Posterior vena cava (tissue), 2 donors: ENCODE data around the gene STK38. TPM values are rescaled to one million over a fixed set of nuclear protein-coding genes. Genes with fewer than 3 reads are reported as not detected.
"Not testable (repeated sequence)": the region's sequence is repeated elsewhere in the genome, so short reads cannot be mapped to it uniquely, and the experiment has no call there.

Experiments
- DNase-seq: peaks from one replicate; pipeline ENCODE4 v3.0.0-alpha.2; 2020; ENCODE audit warnings: low spot score
- intact Hi-C, 2 donors: fragments of 100-400 bp; cut with DNase I; formaldehyde crosslinking; loops; one replicate each; pipeline versions ENCODE4 v1.14.1 to v1.14.2; 2022 to 2023
- long read RNA-seq, 2 donors: library from polyadenylated mRNA; unstranded; transcript quantifications; one replicate each; pipeline ENCODE4 v2.0.0, GENCODE V29; 2020 to 2021
- total RNA-seq, 2 donors: library from RNA; stranded (reverse); fragmentation: NEBNext Ultra II Directional; extraction: Animal tissue kit (Norgen Biotek cat#: 25700); gene quantifications; one replicate each; pipeline ENCODE4 v1.2.1, GENCODE V29; 2021
- donor health status: DM: yes; HTN: yes; CAD: no.
- donor health status: DM: yes; HTN: yes; CAD: no.

Gene STK38
- 10 to 100 TPM; 32.1 to 32.7 TPM for total RNA-seq
- long read RNA-seq, donor 1, transcript STK38-201 (14 exons, 3,576 nt) = major isoform, 10 of 25 reads
- long read RNA-seq, donor 1, partial matches to known transcripts = 6 of 25 reads
- long read RNA-seq, donor 1, other reads (novel, unspliced or antisense) = 9 of 25 reads
- long read RNA-seq, donor 2, partial matches to known transcripts = 4 of 34 reads
- long read RNA-seq, donor 2, other reads (novel, unspliced or antisense) = 26 of 34 reads

DNA sequence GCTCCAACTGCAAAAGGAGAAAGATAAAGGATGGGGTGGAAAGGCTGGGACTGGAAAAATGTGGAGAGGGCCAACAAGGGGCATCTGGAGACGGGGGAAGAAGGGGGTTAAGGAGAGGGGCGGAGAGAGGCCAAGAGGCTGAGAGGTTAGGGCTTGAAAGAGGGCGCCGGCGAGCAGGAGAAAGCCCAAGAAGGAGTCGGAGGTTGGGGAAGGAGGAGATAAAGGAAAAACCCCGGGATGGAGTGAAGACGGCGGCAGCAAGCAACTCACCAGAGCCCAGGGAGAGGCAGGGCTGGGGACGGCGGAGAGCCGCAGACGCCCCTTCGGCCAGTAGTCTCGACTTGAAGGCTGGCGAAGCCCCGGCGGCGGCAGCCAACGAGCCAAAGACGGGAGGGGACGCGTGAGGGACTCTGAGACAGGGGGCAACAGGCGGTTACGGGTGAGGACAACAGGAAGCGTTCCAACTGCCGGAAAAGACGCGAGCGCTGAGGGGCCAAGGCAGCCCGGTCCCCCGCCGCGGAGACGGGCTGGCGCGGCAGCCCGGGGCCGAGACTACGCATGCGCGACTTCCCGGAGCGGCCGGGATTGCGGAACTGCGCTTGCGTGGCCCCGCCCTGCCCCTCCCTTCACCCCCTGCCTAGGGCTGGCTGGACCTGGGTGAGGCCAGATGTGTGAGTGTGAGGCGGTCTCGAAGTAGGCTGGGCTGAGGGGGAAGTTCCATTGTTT lies at the start of gene STK38:
Gene STK38 (minus strand): TSS at position 560 of the 726 bp plus-strand sequence. CDS start 7,277 bp downstream, outside the sequence.
- peak; percentile 98 for DNase-seq
- intact Hi-C loops = loop anchor here in 1 of 2 donors (5.0 kb wide), 1 partner anchor 50 kb away; no protein-coding TSS in a partner anchor

GRCh38 chr6:36596356-36596755 lies 49.1 kb upstream of the STK38 start:
- no peak for DNase-seq
- intact Hi-C loops = loop anchor here in 1 of 2 donors (5.0 kb wide), 1 partner anchor 49 kb away; the partner anchor contains the start of gene STK38

DNA sequence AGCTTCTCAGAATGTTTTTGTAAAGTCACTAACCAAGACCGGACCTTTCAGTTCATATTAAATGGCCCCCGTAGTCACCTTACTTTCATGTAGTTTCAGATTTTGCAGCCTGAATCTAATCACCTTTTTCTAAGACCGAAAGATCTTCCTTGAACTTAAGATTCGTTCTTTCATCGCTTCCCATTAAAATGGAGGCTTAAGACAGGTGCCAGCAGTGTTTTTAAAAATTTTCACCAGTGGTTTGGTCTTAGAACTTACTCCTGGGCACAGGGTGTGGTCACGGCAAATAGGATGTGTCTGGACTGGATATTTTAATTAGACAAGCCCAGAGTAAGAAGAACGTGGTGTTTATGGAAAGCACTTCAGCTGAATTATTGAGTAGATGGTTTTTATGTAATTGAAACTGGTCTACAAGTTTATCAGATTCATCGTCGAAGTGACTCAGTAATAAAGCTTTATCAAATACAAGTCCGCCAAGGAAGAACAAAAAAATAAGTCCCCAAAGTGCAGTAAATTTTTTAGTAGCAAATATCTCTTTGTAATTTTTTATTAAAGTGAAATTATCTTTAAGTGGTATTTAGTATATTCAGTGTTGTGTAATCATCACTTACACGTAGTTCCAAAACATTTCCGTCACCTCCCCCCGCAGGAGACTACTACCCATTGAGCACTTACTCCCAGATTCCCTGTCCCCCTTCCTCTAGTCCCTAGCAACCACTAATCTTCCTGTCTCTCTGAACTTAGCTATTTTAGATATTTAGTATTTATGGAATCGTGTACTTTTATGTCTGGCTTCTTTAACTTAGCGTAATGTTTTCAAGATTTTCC lies 47.8 kb upstream of the STK38 start:
- intact Hi-C loops = loop anchor here in 1 of 2 donors (5.0 kb wide), 1 partner anchor 48 kb away; the partner anchor contains the start of gene STK38
- no peak for DNase-seq

GRCh38 chr6:36594029-36594815 lies 46.9 kb upstream of the STK38 start, which contains the start of gene SRSF3:
SRSF3 (plus strand) TSS chr6:36594362; CDS start chr6:36596763, 2,401 bp downstream.
- DNase-seq = peak; percentile 99
- intact Hi-C loops = no loop called here

GRCh38 chr6:36593569-36594028 lies 46.3 kb upstream of the STK38 start:
- peak; percentile 83 for DNase-seq
- intact Hi-C loops = no loop called here

- DNase-seq = no peak
- intact Hi-C loops = no loop called here
Observed at GRCh38 chr6:36592221-36592655, 45.0 kb upstream of the STK38 start.

- intact Hi-C loops = no loop called here
- DNase-seq = no peak
Observed at GRCh38 chr6:36590237-36590636, 43.0 kb upstream of the STK38 start.

DNA sequence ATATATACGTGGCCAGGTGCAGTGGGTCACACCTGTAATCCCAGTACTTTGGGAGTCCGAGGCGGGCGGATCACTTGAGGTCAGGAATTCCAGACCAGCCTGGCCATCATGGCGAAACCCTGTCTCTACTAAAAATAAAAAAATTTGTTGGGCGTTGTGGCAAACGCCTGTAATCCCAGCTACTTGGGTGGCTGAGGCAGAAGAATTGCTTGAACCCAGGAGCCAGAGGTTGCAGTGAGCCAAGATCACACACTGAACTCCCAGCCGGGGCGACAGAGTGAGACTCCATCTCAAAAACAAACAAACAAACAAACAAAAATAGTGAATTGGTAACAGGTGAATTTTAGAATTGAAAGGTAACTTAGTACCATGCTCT lies 41.7 kb upstream of the STK38 start:
- DNase-seq, intact Hi-C loops: not testable (repeated sequence)

DNA sequence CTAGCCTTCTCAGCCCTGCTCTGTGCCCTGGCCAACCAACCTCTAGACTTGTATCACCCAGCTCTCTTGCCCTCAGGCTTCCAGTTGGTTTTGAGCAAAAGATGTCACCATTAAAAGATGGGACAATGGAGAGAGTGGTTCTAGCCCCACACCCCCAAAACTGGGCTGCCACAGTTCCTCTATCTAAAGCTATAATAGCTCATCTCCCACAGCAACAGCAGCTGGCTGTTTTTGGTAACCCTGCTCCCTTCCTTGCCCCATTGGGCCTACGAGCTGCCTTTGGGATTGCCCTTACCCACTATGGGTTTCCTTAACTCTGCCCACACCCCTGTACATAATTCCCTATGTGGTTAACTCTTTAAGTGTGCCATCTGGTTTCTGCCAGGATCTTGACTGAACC lies 39.3 kb upstream of the STK38 start:
- intact Hi-C loops = no loop called here
- DNase-seq = no peak

GRCh38 chr6:36581716-36582115 lies 34.4 kb upstream of the STK38 start:
- no peak for DNase-seq
- intact Hi-C loops = no loop called here

DNA sequence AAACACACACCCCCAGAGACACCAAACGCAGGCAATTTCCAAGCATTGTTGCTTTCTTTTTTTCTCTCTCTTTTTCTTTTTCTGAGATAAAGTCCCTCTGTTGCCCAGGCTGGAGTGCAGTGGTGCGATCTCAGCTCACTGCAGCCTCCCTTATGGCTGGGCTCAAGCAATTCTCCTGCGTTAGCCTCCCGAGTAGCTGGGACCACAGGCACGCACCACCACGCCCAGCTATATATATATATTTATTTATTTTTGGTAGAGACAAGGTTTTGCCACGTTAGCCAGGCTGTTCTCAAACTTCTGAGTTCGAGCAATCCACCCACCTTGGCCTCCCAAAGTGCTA lies 32.9 kb upstream of the STK38 start:
- intact Hi-C loops = no loop called here

DNA sequence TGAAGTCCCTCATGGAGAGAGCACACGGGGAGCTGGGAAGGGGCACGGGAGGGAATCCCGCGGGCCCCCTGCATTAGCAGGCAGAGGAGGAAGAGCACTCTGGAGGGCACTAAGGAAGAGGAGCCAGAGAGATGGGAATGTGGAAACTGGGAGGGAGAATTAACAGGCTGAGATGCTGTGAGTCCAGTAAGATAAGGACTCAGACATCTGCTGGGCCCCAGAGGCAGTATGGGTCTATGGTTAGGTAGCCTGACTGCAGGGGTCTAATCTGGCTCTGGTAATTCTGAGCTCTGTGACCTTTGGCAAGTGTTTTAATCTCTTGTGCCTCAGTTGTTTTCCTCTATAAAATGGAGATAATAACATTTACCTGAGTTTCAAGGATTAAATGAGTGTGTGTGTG lies 31.2 kb upstream of the STK38 start:
- intact Hi-C loops = no loop called here
- no peak for DNase-seq

More for the DNA sequence above, 32.9 kb upstream of the STK38 start:
- DNase-seq = no peak

GRCh38 chr6:36578030-36578429 lies 30.8 kb upstream of the STK38 start:
- intact Hi-C loops = no loop called here

GRCh38 chr6:36577301-36577700 lies 30.0 kb upstream of the STK38 start:
- intact Hi-C loops = no loop called here

More at GRCh38 chr6:36578030-36578429, 30.8 kb upstream of the STK38 start:
- no peak for DNase-seq

DNA sequence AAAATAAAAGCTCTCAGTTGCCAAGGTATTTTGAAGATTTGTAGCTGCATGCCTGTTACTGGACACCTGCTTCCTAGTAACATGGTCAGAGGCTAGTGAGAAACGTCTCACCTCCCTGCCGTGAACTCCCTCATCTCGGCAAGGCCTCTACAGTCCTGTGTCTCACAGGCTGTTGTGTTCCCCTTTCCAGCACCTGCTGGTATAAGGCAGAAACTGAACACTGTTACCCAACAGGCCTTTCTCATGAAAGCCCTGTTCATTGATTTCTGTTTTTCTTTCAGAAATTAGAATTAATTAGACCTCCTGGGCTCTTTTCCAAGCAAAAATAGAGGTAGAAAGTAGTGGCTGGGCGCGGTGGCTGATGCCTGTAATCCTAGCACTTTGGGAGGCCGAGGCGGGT lies 29.3 kb upstream of the STK38 start:
- no peak for DNase-seq
- intact Hi-C loops = no loop called here

More at GRCh38 chr6:36577301-36577700, 30.0 kb upstream of the STK38 start:
- DNase-seq = no peak

DNA sequence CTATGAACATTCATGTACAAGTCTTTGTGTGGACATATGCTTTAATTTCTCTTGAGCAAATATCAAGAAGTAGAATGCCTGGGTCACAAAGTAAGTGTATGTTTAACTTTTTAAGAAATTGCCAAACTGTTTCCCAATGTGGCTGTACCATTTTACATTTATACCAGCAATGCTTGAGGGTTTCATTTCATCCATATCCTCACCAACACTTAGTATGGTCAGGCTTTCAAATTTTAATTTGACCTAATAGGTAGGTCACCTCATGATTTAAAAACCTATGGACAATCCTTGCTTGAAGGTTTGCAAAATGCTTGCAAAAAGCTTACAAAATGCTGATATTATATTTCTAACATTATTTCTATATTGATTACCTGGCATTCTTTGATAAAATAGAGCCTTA lies 27.4 kb upstream of the STK38 start:
- intact Hi-C loops = no loop called here
- no peak for DNase-seq

DNA sequence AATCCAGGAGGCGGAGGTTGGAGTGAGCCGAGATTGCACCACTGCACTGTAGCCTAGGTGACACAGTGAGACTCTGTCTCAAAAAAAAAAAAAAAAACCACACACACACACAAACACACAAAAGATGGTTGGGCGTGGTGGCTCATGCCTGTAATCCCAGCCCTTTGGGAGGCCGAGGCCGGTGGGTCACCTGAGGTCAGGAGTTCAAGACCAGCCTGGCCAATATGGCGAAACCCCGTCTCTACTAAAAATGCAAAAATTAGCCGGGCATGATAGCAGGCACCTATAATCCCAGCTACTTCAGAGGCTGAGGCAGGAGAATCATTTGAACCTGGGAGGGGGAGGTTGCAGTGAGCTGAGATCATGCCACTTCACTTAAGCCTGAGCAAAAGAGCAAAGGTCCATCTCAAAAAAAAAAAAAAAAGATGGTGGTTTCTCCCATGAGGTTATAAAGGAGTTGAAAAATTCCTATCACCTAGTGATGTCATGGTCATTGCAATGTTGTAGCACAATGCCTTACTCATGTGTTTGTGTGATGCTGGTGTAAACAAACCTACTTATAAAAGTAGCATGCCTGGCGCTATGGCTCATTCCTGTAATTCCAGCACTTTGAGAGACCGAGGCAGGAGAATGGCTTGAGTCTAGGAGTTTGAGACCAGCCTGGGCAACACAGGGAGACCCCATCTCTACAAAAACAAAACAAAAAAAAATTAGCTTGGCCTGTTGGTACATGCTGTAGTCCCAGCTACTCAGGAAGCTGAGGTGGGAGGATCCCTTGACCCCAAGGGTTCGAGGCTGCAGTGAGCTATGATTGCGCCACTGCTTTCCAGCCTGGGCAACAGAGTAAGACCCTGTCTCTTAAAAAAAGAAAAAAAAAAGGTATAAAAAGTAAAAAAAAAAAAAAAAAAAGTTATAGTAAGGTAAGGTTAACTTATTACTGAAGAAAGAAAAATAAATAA lies 25.4 kb upstream of the STK38 start:
- intact Hi-C loops, DNase-seq: not testable (repeated sequence)
